Astrocyte (in vitro differentiated cells and primary cell): ENCODE data around the gene TIMM29. TPM values are rescaled to one million over a fixed set of nuclear protein-coding genes. Genes with fewer than 3 reads are reported as not detected.

Experiments
- DNase-seq: peaks from one replicate; pipeline ENCODE4 v3.0.0-alpha.2; 2010; ENCODE audit warnings: low read depth
- FAIRE-seq: peaks from 2 replicates; lab custom pipeline; 2011; peaks lifted over from hg19 to GRCh38; lab: Jason Lieb, UNC
- H2AFZ ChIP-seq: 2 replicates; pipeline ENCODE4 v1.6.0; 2012; ENCODE audit warnings: low read depth, low read length, inconsistent platforms
- H3K27ac ChIP-seq: 2 replicates; pipeline ENCODE4 v1.5.1; 2011; ENCODE audit warnings: low read depth, low read length, inconsistent platforms
- H3K27me3 ChIP-seq: 2 replicates; pipeline ENCODE4 v1.6.0; 2011; ENCODE audit warnings: low read length, inconsistent platforms; ENCODE audit not compliant: insufficient read depth
- H3K36me3 ChIP-seq: 2 replicates; pipeline ENCODE4 v1.5.1; 2011; ENCODE audit warnings: low read length, inconsistent platforms; ENCODE audit not compliant: insufficient read depth
- H3K4me1 ChIP-seq: 2 replicates; pipeline ENCODE4 v1.5.1; 2011; ENCODE audit warnings: low read length, inconsistent platforms; ENCODE audit not compliant: insufficient read depth
- H3K4me2 ChIP-seq: 2 replicates; pipeline ENCODE4 v1.6.0; 2012; ENCODE audit warnings: low read length, inconsistent platforms
- H3K4me3 ChIP-seq: 2 replicates; pipeline ENCODE4 v1.5.1; 2011; ENCODE audit warnings: low read depth, mild to moderate bottlenecking, low read length, inconsistent platforms; ENCODE audit not compliant: insufficient read depth
- H3K79me2 ChIP-seq: 2 replicates; pipeline ENCODE4 v1.6.0; 2012; ENCODE audit warnings: mild to moderate bottlenecking, low read length, inconsistent platforms; ENCODE audit not compliant: insufficient read depth
- H3K9ac ChIP-seq: 2 replicates; pipeline ENCODE4 v1.6.0; 2012; ENCODE audit warnings: mild to moderate bottlenecking, low read length, inconsistent platforms
- H3K9me3 ChIP-seq: 2 replicates; pipeline ENCODE4 v1.5.1; 2012; ENCODE audit warnings: low read depth, mild to moderate bottlenecking, low read length, inconsistent platforms; ENCODE audit not compliant: insufficient read depth
- H4K20me1 ChIP-seq: 2 replicates; pipeline ENCODE4 v1.6.0; 2012; ENCODE audit warnings: low read length, inconsistent platforms; ENCODE audit not compliant: insufficient read depth
- H3K27ac Mint-ChIP-seq: one replicate; pipeline ENCODE4 v1.8.0; 2021; ENCODE audit warnings: mild to moderate bottlenecking, mixed read lengths; ENCODE audit not compliant: unreplicated experiment
- H3K27me3 Mint-ChIP-seq: one replicate; pipeline ENCODE4 v1.8.0; 2021; ENCODE audit warnings: low read depth, mixed read lengths; ENCODE audit not compliant: unreplicated experiment
- H3K36me3 Mint-ChIP-seq: one replicate; pipeline ENCODE4 v1.8.0; 2021; ENCODE audit warnings: low read depth, mixed read lengths; ENCODE audit not compliant: unreplicated experiment
- H3K4me1 Mint-ChIP-seq: one replicate; pipeline ENCODE4 v1.8.0; 2021; ENCODE audit warnings: low read depth, mixed read lengths; ENCODE audit not compliant: unreplicated experiment
- H3K4me3 Mint-ChIP-seq: one replicate; pipeline ENCODE4 v1.8.0; 2021; ENCODE audit warnings: mild to moderate bottlenecking, moderate library complexity, mixed read lengths; ENCODE audit not compliant: unreplicated experiment
- H3K9me3 Mint-ChIP-seq: one replicate; pipeline ENCODE4 v1.8.0; 2021; ENCODE audit warnings: mild to moderate bottlenecking, mixed read lengths; ENCODE audit not compliant: unreplicated experiment
- CTCF ChIP-seq: IDR thresholded peaks from 2 replicates; pipeline ENCODE4 v1.5.1; 2011; ENCODE audit warnings: low read depth, mild to moderate bottlenecking, inconsistent platforms, low read length, moderate library complexity; ENCODE audit not compliant: insufficient read depth
- EZH2 ChIP-seq: IDR thresholded peaks from 2 replicates; pipeline ENCODE4 v1.6.1; 2012; ENCODE audit warnings: mild to moderate bottlenecking, low read length, inconsistent platforms; ENCODE audit not compliant: insufficient read depth
- total RNA-seq: library from RNA; stranded (reverse); gene quantifications from 2 replicates; pipeline ENCODE4 v1.2.1, GENCODE V29; 2021

TIMM29 gene
- total RNA-seq, 1 donor from 2014 or later = 28.9 TPM

GRCh38 chr19:10962863-10963262 is 34.3 kb downstream of the TIMM29 start:
- DNase-seq = no peak
- Histone ChIP-seq H3K4me3 (no peak overlapping the region), H4K20me1 (peaks cover 55% of the 10 kb centered on the region), H3K4me1 (peaks cover 13% of the 10 kb centered on the region), H3K27ac (no peak overlapping the region), H3K27me3 (no peaks in the 10 kb centered on the region), H3K9me3 (no peaks in the 10 kb centered on the region), H2AFZ (no peak overlapping the region), H3K9ac (no peak overlapping the region), H3K4me2 (peak overlapping the region; percentile 97), H3K79me2 (peaks cover 74% of the 10 kb centered on the region), H3K36me3 (no peaks in the 10 kb centered on the region)
- peaks cover 13% of the 10 kb centered on the region for H3K4me1 Mint-ChIP-seq
- no peaks in the 10 kb centered on the region for H3K9me3 Mint-ChIP-seq
- no peak for FAIRE-seq
- TF ChIP-seq CTCF (no peak), EZH2 (no peak)
- no peaks in the 10 kb centered on the region for H3K27me3 Mint-ChIP-seq
- H3K27ac Mint-ChIP-seq = no peak overlapping the region
- peaks cover 2% of the 10 kb centered on the region for H3K36me3 Mint-ChIP-seq
- H3K4me3 Mint-ChIP-seq = peak overlapping the region; percentile 97

GRCh38 chr19:10963865-10964264 is 35.3 kb downstream of the TIMM29 start:
- Mint-ChIP-seq H3K36me3 (peaks cover 3% of the 10 kb centered on the region), H3K9me3 (no peaks in the 10 kb centered on the region), H3K27me3 (no peaks in the 10 kb centered on the region), H3K4me1 (peaks cover 13% of the 10 kb centered on the region), H3K27ac (no peak overlapping the region), H3K4me3 (no peak overlapping the region)
- FAIRE-seq = no peak
- H3K9ac ChIP-seq = no peak overlapping the region
- H3K36me3 ChIP-seq = no peaks in the 10 kb centered on the region
- H3K4me1 ChIP-seq = peaks cover 16% of the 10 kb centered on the region
- no peak overlapping the region for H3K4me3 ChIP-seq
- H2AFZ ChIP-seq = no peak overlapping the region
- DNase-seq = no peak
- peaks cover 84% of the 10 kb centered on the region for H3K79me2 ChIP-seq
- no peak overlapping the region for H3K4me2 ChIP-seq
- H3K27me3 ChIP-seq = no peaks in the 10 kb centered on the region
- H3K9me3 ChIP-seq = no peaks in the 10 kb centered on the region
- H3K27ac ChIP-seq = no peak overlapping the region
- TF ChIP-seq CTCF (no peak), EZH2 (no peak)
- peaks cover 64% of the 10 kb centered on the region for H4K20me1 ChIP-seq

GRCh38 chr19:10964903-10965302 is 36.3 kb downstream of the TIMM29 start:
- H3K9me3 ChIP-seq = no peaks in the 10 kb centered on the region
- H3K9me3 Mint-ChIP-seq = no peaks in the 10 kb centered on the region
- H4K20me1 ChIP-seq = peaks cover 73% of the 10 kb centered on the region
- no peak overlapping the region for H3K27ac ChIP-seq
- no peaks in the 10 kb centered on the region for H3K27me3 ChIP-seq
- DNase-seq (no peak), FAIRE-seq (no peak)
- H3K36me3 Mint-ChIP-seq = peaks cover 3% of the 10 kb centered on the region
- H3K36me3 ChIP-seq = no peaks in the 10 kb centered on the region
- TF ChIP-seq CTCF (no peak), EZH2 (no peak)
- peaks cover 16% of the 10 kb centered on the region for H3K4me1 ChIP-seq
- no peak overlapping the region for H3K27ac Mint-ChIP-seq
- H3K4me3 ChIP-seq = no peak overlapping the region
- H3K4me2 ChIP-seq = no peak overlapping the region
- no peak overlapping the region for H2AFZ ChIP-seq
- peaks cover 13% of the 10 kb centered on the region for H3K4me1 Mint-ChIP-seq
- H3K9ac ChIP-seq = no peak overlapping the region
- no peak overlapping the region for H3K4me3 Mint-ChIP-seq
- H3K27me3 Mint-ChIP-seq = no peaks in the 10 kb centered on the region
- H3K79me2 ChIP-seq = peaks cover 93% of the 10 kb centered on the region
